Endometrial microvascular endothelial cells (primary cell): ENCODE measurements around the gene CCDC194. TPM values are rescaled to one million over a fixed set of nuclear protein-coding genes. Genes with fewer than 3 reads are reported as not detected.
"Not testable (repeated sequence)": the region's sequence is repeated elsewhere in the genome, so short reads cannot be mapped to it uniquely, and the experiment has no call there.

ENCODE experiments used
- in situ Hi-C: cut with HindIII; loops from 2 replicates; pipeline ENCODE4 v1.10.0; 2017; ENCODE audit warnings: low sequenced_read_pairs, low pct_unique_long_range_greater_than_20kb; ENCODE audit errors: inconsistent ontology term
- total RNA-seq: library from RNA; depleted of rRNA; stranded (reverse); fragments of >200 nt; gene quantifications from one replicate; pipeline ENCODE4 v1.2.3, GENCODE V29; 2015; ENCODE audit errors: inconsistent ontology term

Gene CCDC194
- total RNA-seq, 1 donor from 2014 or later, result not detected

DNA sequence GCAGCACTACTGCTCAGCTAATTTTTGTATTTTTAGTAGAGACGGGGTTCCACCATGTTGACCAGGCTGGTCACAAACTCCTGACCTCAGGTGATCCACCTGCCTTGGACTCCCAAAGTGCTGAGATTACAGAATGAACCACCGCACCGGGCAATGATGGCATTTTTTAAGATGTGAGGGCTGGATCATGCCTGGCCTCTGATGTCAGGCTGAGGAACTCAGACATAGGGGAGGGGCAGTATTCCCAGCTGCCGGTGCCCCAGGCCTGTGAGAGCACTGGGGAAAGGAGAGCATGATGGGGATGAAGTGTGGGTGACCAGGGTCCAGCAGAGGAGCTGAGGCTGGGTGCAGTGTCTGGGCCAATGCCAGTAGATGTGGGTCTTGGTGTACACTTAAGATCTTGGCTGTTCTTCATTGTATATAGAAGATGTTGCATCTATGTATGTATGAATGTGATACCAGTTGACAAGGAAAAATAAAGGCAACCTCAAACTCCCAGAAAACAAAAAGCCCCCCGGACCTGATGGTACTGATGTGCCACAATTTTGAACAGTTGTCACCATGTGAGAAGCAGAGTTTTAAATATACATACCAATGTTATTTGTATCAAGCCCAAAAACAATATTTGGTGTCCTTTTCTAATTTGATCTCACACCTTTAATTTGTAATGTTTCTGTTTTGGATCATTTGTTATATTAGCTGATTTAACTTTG is 13.4 kb downstream of the CCDC194 start:
- in situ Hi-C loops, result no loop called here

DNA sequence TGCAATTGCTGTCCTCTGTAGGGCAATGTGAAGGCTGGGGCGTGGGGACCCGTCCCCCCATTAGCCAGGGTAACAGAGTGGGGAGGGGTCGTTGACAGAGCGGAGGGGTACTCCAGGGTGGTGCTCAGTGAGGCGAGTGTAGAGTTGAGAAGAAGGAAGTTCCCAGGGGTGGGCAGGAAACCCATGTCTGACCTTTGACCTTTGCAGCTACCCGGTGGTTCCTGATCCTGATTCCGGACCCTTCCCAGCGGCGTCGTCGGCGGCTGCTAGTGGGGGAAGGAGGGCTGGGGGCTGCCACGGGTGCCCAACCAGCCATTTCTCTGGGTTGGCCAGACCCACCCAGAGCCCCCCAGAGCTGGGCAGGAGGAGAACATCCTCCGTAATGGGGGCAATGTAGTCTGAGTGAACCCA is 14.8 kb downstream of the CCDC194 start:
- in situ Hi-C loops, result no loop called here

DNA sequence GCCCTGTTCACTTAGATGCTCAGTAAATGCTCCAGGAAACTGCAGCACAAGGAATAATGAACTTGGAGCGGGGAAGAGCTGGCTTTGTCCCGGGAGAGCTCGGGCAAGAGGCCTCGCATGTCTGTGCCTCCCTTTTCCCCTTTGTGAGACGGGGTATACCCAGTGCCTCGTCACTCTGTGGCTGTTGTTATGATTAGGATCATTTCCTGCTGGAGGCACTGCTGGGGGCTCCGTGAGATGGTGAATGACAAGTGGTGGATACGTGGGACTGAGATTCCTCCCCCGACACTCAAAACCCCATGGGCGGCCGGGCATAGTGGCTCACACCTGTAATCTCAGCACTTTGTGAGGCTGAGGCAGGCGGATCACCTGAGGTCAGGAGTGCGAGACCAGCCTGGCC is 15.7 kb downstream of the CCDC194 start:
- in situ Hi-C loops, result no loop called here

DNA sequence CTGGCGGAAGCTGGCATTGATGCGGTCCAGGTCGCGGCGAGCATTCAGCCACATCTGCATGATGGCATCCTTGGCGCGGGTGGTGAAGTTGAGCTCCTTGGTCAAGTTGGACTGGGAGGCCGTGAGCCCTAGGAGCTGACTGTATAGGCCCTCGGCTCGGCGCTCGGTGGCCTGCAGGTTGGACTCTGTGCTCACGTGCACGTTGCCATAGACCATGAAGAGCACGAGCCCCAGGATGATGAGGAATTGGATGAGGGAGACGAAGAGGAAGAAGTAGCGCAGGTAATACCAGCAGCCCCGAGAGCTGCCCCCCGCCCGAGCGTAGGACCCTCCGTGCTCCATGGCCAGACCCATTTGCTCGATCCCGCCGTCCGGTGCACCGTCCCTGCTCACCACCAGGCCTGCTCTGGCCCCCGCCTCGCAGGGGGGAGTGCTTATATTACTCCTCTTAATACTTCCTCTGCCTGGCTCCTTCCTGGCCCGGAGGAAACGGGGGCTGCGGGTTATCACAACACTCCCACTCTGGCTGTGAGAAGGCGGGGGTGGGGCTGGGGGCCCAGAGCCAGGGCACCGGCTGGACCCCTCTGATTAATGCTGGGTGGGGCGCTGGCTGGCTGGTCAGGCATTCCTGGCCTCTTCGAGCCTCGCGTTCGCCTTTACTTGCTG is 16.9 kb downstream of the CCDC194 start, which contains the start of gene PLVAP:
TSS of gene PLVAP (minus strand) at position 408 of the 666 bp plus-strand sequence. CDS start at position 354, 54 bp downstream.
- in situ Hi-C loops, result no loop called here

DNA sequence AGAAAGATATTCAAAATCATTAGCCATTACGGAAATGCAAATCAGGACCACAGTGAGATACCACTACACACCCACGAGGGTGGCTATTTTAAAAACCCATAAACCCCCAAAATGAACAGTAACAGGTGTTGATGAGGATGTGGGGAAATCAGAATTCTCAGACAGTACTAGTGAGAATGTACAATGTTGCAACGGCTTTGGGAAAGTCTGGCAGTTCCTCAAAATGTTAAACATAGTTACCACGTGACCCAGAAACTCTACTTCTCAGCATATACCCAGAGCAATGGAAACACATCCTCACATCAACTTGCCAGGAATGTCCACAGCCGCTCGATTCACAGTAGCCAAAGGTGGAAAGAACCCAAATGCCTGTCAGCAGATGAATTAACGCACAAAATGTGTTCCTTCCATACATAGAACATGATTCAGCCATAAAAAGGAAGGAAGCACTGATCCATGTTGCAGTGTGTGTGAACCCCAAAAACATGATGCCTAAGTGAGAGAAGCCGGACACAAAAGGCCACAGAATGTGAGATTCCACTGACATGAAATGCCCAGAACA is 23.9 kb downstream of the CCDC194 start:
- in situ Hi-C loops, result no loop called here

DNA sequence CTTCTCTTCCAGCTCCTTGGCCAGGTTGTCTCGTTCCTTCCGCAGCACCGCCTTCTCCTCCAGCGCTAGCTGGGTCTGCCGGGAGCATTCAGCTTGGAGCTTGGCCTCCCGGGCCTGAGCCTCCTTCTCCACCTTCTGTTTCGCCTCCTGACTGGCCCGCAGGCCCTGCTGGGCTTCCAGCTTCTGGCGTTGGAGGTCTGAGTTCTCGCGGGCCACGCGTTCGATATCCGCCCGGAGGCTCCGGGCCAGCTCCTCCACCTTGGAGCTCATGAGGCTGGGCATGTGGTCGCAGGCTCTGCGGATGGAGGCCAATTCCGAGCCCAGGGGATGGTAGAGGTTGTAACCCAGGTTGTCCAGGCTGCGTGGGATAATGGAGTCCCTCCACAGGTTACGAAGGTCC is 28.6 kb downstream of the CCDC194 start:
- in situ Hi-C loops, result no loop called here

DNA sequence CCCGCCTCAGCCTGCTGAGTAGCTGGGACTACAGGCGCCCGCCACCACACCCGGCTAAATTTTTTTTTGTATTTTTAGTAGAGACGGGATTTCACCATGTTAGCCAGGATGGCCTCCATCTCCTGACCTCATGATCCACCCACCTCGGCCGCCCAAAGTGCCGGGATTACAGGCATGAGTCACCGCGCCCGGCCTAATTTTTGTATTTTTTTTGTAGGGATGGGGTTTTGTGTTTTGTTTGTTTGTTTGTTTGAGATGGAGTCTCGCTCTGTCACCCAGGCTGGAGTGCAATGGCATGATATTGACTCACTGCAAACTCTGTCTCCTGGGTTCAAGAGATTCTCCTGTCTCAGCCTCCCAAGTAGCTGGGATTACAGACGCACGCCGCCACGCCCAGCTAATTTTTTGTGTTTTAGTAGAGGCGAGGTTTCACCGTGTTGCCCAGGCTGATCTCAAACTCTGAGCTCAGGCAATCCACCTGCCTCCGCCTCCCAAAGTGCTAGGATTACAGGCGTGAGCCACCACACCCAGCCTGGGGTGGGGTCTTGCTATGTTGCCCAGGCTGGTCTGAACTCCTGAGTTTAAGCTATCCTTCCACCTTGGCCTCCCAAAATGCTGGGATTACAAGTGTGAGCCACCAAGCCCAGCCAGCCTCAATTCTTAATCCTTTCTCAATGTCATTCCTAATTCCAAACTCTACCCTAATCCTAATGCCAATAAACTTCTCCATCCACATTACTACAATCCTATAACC is 30.0 kb downstream of the CCDC194 start:
- in situ Hi-C loops, result not testable (repeated sequence)

DNA sequence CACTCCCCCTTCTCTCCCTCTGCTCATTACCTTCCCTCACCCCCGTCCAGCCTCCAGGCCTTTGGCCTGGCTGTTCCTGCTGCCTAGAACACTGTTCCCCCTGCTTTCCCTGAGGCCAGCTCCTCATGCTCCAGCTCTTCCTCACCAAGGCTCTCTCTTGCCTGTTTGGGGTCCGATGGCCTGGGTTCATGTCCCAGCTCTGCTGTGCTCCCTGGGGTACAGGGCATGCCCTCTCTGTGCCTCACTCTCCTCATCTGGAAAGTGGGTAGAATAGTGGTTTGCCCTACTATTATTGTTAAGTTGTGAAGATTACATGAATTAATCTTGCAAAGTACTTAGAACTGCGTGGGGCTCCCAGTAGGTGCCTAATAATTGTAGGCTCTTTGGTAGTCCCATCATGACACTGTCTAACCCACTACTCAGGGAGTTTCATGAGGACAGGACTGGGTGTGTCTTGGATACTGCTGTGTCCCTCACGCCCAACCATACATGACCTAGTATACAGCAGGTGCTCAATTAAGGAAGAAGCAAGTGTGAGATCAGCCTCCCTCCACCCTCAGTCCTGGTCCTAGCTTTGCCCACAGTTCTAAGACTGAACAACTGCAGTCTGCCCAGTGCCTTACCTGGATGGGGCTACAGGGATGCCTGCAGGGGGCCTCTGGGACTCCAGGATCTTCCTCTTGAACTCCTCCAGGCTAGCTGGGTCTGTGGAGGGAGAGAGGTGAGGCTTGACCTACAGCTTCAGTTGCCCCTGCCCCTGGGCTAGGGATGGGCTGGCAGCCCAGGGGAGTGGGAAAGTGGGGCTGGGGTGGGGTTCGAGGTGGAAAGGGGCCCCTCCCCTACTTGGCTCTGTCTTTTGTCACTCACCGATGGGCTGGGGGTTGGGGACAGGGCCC is 33.8 kb downstream of the CCDC194 start:
- in situ Hi-C loops, result no loop called here

DNA sequence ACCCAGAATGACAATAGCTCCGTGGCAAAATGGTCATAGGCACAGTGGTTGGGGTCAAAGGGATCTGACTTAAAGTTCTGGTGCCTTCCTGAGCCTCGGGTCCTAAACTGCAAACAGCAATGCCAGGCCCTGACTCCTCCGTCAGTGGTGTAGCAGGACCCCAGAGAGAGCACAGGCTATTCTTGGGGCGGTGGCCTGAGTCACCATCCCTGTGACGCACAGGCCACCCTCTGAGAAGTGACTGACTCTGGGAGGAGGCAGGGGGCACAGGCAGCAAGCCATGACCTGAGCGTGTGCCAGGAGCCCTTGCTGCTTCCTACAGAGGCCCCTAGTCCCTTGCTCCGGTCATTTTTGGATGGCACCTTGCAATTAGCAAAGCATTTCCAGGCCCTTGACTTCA is 35.6 kb downstream of the CCDC194 start:
- in situ Hi-C loops, result no loop called here

DNA sequence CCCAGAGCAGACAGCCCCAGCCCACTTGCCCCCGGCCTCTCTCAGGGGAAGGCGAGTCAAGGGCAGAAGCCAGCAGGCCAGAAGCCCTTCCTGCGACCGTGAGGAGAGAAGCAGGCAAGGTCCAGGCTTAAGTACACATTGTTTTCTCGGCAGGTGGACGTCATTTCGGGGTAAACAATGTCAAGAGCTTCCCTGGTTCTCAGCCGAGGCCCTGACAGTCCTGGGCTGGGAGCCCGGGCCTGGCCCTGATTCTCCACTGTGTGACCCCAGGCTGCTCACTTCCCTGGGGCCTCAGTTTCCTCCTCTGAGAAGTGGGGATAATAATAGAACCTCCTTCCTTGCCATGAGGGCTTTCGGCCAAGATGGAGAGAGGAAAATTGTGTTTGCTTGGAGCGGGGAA is 36.3 kb downstream of the CCDC194 start:
- in situ Hi-C loops, result no loop called here

DNA sequence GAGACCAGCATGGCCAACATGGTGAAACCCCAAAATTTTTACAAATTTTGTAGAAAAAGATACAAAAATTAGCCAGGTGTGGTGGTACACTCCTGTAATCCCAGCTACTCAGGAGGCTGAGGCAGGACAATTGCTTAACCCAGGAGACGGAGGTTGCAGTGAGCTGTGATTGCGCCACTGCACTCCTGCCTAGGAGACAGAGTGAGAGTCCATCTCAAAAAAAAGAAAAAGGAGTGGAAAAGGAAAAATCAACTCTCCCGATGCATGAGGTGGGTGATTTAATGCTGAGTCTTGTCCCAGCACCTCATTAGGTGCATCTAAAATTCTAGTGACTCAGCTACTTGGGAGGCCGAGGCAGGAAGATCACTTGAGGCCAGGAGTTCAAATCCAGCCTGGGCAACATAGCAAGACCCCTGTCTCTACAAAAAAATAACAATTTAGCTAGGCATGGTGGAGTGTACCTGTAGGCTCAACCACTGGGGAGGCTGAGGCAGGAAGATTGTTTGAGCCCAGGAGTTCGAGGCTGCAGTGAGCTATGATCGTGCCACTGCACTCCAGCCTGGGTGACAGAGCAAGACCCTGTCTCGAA is 36.8 kb downstream of the CCDC194 start:
- in situ Hi-C loops, result no loop called here

DNA sequence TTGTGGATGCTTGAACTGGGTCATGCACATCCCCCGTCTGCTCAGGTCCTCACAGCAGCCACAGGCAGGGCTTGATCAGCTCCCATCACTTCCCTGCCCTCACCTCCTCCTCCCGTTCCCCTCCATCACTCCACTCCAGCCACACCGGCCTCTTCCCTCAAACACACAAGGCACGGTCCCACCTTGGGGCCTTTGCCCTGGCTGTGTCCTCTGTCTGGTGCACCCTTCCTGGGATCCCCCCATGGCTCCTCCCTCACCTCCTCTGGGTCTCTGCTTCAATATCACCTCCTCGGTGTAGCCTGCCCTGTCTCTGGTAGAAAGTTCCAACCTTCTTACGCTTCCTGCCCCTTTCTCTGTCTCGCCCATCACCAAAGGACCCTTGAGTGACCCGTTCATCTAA is 40.6 kb downstream of the CCDC194 start:
- in situ Hi-C loops, result no loop called here

DNA sequence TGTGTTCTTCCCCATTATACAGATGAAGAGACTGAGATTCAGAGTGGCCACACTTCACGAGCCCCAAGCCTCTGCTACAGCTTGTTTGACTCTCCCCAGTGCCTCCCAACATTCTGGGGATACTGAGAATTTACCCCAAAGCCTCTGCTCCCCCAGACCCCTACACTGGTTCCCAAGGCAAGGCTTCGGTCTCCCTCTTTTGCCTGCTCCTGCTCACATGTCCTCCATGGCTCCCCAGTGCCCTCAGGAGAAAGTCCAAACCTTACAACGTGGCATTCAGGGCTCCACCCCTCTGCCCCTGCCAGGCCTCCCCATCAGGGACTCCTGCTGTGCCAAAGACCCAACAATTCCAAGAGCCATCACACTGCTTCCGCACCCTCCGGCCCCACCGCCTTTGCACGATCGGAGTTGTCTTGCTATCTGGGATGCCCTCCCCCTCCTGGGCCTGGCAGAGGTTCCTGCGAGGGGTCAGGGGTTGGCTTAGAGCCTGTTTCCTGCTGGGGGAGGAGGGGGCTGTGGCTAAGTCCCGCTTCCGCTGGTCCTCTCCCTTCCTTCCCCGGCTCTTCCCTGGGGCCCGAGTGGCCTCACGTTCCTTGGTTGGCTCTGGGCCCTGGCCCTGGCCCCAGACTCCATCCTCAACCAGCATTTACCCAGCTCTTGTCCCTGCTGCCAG is 41.3 kb downstream of the CCDC194 start:
- in situ Hi-C loops, result no loop called here

DNA sequence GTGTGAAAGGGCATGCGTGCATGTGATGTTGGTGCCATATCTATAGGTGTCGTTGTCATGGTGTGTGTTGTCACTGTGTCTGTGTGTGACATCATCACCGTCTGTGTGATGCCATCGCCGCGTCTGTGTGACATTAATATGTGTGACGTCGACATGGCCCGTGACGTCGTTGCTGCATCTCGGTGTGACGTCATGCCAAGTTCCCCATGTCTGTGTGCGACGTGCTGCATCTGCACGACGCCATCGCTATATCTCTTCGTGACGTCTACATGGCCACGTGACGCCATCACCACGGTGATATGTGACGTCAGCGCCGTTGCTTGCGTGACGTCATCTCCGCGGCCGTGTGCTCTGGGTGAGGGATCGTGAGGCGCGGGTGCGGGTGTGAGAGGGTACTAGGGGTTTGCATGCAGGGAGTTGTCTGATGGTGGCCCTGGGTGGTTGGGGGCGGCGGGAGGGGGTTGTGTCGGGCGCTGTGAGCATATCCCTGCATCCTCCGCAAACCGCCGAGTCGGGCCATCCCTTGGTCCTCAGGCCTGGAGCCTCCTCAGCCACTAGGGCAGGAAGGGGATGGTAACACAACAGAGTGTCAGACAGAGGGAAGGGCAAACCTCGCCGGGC is 42.1 kb downstream of the CCDC194 start:
- in situ Hi-C loops, result no loop called here

DNA sequence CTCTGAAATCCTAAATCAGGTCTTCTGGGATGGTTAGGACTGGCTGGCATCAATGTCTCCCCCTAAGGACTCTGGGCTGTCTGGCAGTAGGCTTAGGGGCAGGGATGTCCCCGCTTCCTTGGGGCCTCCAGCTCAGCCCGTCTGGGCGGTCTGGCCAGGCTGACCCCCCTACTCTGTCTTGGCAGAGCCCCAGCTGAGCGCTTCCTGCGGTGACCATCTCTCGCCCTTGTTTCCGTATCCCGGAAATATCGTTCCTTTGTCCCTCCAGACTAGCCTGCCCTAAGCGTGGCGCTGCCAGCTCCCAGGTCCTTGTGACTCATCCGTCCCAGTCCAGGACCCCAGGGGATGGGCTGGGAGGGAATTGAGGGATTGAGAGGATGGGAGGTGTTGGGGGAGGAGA is 45.3 kb downstream of the CCDC194 start:
- in situ Hi-C loops, result no loop called here

DNA sequence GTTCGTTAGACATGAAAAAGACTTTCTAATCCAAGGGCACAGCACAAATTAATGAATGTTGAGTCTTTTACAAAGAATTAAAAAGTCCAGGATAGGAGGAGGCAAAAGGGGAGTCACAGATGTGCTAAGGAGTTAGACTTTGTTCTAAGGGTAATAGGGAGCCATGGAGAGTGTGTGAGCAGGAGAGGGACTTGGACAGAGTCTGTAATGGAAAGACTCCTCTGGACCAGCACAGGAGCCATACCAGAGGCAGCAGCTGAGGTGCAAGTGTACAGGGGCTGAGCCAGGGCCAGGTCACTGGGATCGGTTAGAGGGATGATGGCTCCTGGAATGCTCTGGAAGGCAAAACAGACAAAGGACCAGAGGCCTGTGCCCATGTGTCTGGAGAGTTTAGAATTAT is 46.1 kb downstream of the CCDC194 start:
- in situ Hi-C loops, result no loop called here

DNA sequence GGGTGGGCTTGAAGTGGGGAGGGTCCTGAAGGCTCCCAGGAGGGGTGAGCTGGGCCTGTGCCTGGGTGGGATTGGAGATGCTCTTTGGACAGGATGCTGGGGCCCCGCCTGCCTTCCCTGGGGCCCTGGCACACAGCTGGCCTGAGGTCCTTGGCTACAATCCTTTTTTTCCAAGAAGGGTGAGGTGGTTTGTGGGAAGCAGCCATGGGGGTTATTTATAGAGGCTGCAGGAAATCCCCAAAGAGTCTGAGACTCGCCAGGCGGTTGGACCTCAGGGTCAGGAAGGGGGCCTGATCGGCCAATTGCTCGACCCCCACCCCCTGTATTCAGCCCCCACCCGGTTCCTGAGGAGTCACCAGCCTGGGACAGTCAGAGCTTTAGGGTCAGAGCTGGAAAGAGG is 46.6 kb downstream of the CCDC194 start:
- in situ Hi-C loops, result no loop called here
